Esophagus muscularis mucosa (tissue), 4 donors: ENCODE data around the gene FRY. TPM values are rescaled to one million over a fixed set of nuclear protein-coding genes. Genes with fewer than 3 reads are reported as not detected.
A peak's percentile ranks its signal among the peaks of the same experiment; 100 is the strongest.

Experiments
- DNase-seq: peaks from one replicate; pipeline ENCODE4 v3.0.0-alpha.2; 2017; ENCODE audit errors: extremely low spot score
- H3K27ac ChIP-seq, 4 donors: fragments of 200-600 bp; sonication (generic); replicated peaks in 1 of 4; 1 replicate in 3 of 4; 2 replicates in 1 of 4; pipeline ENCODE4 v1.5.1; 2016 to 2019; ENCODE audit warnings: mild to moderate bottlenecking in 1 of 4
- H3K27me3 ChIP-seq, 4 donors: fragments of 200-600 bp; sonication (generic); one replicate each; pipeline versions ENCODE4 v1.5.1 to v1.6.0; 2016 to 2019
- H3K36me3 ChIP-seq, 4 donors: fragments of 200-600 bp; sonication (generic); one replicate each; pipeline ENCODE4 v1.5.1; 2016 to 2019
- H3K4me1 ChIP-seq, 4 donors: fragments of 200-600 bp; sonication (generic); one replicate each; pipeline ENCODE4 v1.5.1; 2016 to 2019
- H3K4me3 ChIP-seq, 4 donors: fragments of 200-600 bp; sonication (generic); 1 replicate in 2 of 4; 2 replicates in 2 of 4; pipeline ENCODE4 v1.5.1; 2016 to 2019; ENCODE audit warnings: mild to moderate bottlenecking in 4 of 4, moderate library complexity in 1 of 4
- H3K9me3 ChIP-seq, 4 donors: fragments of 200-600 bp; sonication (generic); 1 replicate in 3 of 4; 2 replicates in 1 of 4; pipeline ENCODE4 v1.5.1; 2016 to 2019
- EP300 ChIP-seq: sonication (generic); formaldehyde crosslinking; IDR thresholded peaks from one replicate; pipeline ENCODE4 v1.6.1; 2017; ENCODE audit warnings: antibody characterized with exemption
- POLR2A ChIP-seq: fragments of 450-650 bp; IDR thresholded peaks from one replicate; pipeline ENCODE4 v1.6.1; 2017; ENCODE audit warnings: antibody characterized with exemption, moderate library complexity, mild to moderate bottlenecking, low read depth
- POLR2AphosphoS5 ChIP-seq, 2 donors: sonication (generic); formaldehyde crosslinking; IDR thresholded peaks; one replicate each; pipeline ENCODE4 v1.6.1; 2017; ENCODE audit warnings: antibody characterized with exemption in 2 of 2
- WGBS: methylation state at CpG from one replicate; pipeline ENCODE4 v1.1.5; 2018; 5-methylcytosine and 5-hydroxymethylcytosine counted together
- intact Hi-C: fragments of 100-400 bp; cut with DNase I; formaldehyde crosslinking; loops from one replicate; pipeline ENCODE4 v1.15.1; 2023
- total RNA-seq, 4 donors: library from RNA; depleted of rRNA; stranded (reverse); fragments of >200 nt; gene quantifications; one replicate each; pipeline versions ENCODE4 v1.1.0 to v1.2.1, GENCODE V29; 2016
- TF ChIP-seq, protein P1 (sequence below), 3 experiments: fragments of 200-600 bp in 2 of 3; fragments of 450-650 bp in 1 of 3; sonication (generic) in 2 of 3; IDR thresholded peaks; one replicate each; pipeline ENCODE4 v1.5.1; 2017 to 2019; ENCODE audit warnings: antibody characterized with exemption in 3 of 3, mild to moderate bottlenecking in 2 of 3, moderate library complexity in 1 of 3

The FRY gene
- total RNA-seq, 4 donors from 2014 or later = 104 to 276 (median 135) TPM

DNA sequence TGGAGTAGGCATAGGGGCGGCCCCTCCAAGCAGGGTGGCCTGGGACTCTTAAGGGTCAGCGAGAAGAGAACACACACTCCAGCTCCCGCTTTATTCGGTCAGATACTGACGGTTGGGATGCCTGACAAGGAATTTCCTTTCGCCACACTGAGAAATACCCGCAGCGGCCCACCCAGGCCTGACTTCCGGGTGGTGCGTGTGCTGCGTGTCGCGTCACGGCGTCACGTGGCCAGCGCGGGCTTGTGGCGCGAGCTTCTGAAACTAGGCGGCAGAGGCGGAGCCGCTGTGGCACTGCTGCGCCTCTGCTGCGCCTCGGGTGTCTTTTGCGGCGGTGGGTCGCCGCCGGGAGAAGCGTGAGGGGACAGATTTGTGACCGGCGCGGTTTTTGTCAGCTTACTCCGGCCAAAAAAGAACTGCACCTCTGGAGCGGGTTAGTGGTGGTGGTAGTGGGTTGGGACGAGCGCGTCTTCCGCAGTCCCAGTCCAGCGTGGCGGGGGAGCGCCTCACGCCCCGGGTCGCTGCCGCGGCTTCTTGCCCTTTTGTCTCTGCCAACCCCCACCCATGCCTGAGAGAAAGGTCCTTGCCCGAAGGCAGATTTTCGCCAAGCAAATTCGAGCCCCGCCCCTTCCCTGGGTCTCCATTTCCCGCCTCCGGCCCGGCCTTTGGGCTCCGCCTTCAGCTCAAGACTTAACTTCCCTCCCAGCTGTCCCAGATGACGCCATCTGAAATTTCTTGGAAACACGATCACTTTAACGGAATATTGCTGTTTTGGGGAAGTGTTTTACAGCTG lies 283.9 kb downstream of the FRY start, which contains the start of the genes BRCA2 and ZAR1L:
Gene BRCA2, plus strand, starts transcription at position 271 of the 790 bp plus-strand sequence. CDS start 953 bp downstream, outside the sequence.
Gene ZAR1L, minus strand, starts transcription at position 126 of the 790 bp plus-strand sequence. CDS start 3,438 bp downstream, outside the sequence.
- H3K4me3 ChIP-seq = peak within 1 kb of the TSS; percentile 68 to 78 (median 70)
- H3K36me3 ChIP-seq = no peaks in the 10 kb centered on the region
- WGBS = 2% methylated on average over 36 of the region's 60 CpGs
- peak; percentile 29 for TF ChIP-seq POLR2A
- TF ChIP-seq POLR2AphosphoS5 (IDR thresholded peaks at IDR 0.05) = peak; percentile 90 to 93
- TF ChIP-seq, protein P1, sequence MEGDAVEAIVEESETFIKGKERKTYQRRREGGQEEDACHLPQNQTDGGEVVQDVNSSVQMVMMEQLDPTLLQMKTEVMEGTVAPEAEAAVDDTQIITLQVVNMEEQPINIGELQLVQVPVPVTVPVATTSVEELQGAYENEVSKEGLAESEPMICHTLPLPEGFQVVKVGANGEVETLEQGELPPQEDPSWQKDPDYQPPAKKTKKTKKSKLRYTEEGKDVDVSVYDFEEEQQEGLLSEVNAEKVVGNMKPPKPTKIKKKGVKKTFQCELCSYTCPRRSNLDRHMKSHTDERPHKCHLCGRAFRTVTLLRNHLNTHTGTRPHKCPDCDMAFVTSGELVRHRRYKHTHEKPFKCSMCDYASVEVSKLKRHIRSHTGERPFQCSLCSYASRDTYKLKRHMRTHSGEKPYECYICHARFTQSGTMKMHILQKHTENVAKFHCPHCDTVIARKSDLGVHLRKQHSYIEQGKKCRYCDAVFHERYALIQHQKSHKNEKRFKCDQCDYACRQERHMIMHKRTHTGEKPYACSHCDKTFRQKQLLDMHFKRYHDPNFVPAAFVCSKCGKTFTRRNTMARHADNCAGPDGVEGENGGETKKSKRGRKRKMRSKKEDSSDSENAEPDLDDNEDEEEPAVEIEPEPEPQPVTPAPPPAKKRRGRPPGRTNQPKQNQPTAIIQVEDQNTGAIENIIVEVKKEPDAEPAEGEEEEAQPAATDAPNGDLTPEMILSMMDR (IDR thresholded peaks at IDR 0.05) = no peak
- no peak for TF ChIP-seq EP300
- peak; percentile 96 for DNase-seq
- intact Hi-C loops = no loop called here
- H3K9me3 ChIP-seq = no peaks in the 10 kb centered on the region
- peak within 1 kb of the TSS; percentile 91 to 96 (median 92) for H3K27ac ChIP-seq
- H3K27me3 ChIP-seq = no peaks in the 10 kb centered on the region
- H3K4me1 ChIP-seq = peaks cover 6 to 18% (median 14%) of the 10 kb centered on the region in 4 donors

DNA sequence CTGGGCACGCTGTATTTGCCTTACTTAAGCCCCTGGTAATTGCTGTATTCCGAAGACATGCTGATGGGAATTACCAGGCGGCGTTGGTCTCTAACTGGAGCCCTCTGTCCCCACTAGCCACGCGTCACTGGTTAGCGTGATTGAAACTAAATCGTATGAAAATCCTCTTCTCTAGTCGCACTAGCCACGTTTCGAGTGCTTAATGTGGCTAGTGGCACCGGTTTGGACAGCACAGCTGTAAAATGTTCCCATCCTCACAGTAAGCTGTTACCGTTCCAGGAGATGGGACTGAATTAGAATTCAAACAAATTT lies 284.4 kb downstream of the FRY start:
- 0% methylated on average over 13 of the region's 13 CpGs for WGBS
- H3K4me1 ChIP-seq = peaks cover 6 to 17% (median 14%) of the 10 kb centered on the region in 4 donors
- no peaks in the 10 kb centered on the region for H3K27me3 ChIP-seq
- no peak for TF ChIP-seq POLR2A
- TF ChIP-seq POLR2AphosphoS5 (IDR thresholded peaks at IDR 0.05) = no peak
- TF ChIP-seq EP300 = no peak
- TF ChIP-seq, protein P1 (IDR thresholded peaks at IDR 0.05) = no peak
- intact Hi-C loops = no loop called here
- no peaks in the 10 kb centered on the region for H3K36me3 ChIP-seq
- H3K27ac ChIP-seq = peak overlapping the region; percentile 91 to 96 (median 92)
- peak overlapping the region; percentile 68 to 78 (median 70) for H3K4me3 ChIP-seq
- DNase-seq = no peak
- H3K9me3 ChIP-seq = no peaks in the 10 kb centered on the region

DNA sequence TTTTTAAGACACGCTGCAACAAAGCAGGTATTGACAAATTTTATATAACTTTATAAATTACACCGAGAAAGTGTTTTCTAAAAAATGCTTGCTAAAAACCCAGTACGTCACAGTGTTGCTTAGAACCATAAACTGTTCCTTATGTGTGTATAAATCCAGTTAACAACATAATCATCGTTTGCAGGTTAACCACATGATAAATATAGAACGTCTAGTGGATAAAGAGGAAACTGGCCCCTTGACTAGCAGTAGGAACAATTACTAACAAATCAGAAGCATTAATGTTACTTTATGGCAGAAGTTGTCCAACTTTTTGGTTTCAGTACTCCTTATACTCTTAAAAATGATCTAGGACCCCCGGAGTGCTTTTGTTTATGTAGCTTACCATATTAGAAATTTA lies 284.9 kb downstream of the FRY start:
- Histone ChIP-seq H3K27ac (peak overlapping the region in 3 of 4 donors; percentile 92 to 96 (median 93)), H3K27me3 (no peaks in the 10 kb centered on the region), H3K36me3 (no peaks in the 10 kb centered on the region), H3K4me3 (peak overlapping the region in 3 of 4 donors; percentile 68 to 78 (median 71)), H3K9me3 (no peaks in the 10 kb centered on the region), H3K4me1 (peaks cover 6 to 17% (median 14%) of the 10 kb centered on the region in 4 donors)
- intact Hi-C loops = no loop called here
- TF ChIP-seq EP300 (no peak), POLR2A (no peak), POLR2AphosphoS5 (IDR thresholded peaks at IDR 0.05) (no peak)
- TF ChIP-seq, protein P1 (IDR thresholded peaks at IDR 0.05) = no peak
- no peak for DNase-seq
- WGBS = 70% methylated on average over 6 of the region's 6 CpGs

DNA sequence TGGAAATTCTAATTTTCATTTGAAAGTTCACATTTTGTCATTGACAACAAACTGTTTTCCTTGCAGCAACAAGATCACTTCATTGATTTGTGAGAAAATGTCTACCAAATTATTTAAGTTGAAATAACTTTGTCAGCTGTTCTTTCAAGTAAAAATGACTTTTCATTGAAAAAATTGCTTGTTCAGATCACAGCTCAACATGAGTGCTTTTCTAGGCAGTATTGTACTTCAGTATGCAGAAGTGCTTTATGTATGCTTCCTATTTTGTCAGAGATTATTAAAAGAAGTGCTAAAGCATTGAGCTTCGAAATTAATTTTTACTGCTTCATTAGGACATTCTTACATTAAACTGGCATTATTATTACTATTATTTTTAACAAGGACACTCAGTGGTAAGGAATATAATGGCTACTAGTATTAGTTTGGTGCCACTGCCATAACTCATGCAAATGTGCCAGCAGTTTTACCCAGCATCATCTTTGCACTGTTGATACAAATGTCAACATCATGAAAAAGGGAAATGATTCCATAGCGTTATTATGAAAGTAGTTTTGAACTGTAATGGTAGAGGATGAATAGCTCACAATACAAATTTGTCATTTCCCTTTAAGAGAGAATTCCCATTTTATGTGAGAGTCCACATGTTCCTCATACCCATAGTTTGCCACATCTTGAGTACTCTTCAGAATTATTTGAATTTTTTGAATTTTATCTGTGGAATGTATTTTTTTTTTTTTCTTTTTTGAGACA lies 286.3 kb downstream of the FRY start:
- Histone ChIP-seq H3K27me3 (no peaks in the 10 kb centered on the region), H3K27ac (no peak overlapping the region), H3K4me1 (peaks cover 6 to 17% (median 14%) of the 10 kb centered on the region in 4 donors), H3K36me3 (no peaks in the 10 kb centered on the region), H3K4me3 (no peak overlapping the region), H3K9me3 (no peaks in the 10 kb centered on the region)
- no peak for DNase-seq
- intact Hi-C loops = no loop called here
- TF ChIP-seq POLR2A (no peak), EP300 (no peak), POLR2AphosphoS5 (IDR thresholded peaks at IDR 0.05) (no peak)
- TF ChIP-seq, protein P1 (IDR thresholded peaks at IDR 0.05) = no peak
- WGBS = 80% methylated on average over 2 of the region's 2 CpGs
